Measurements from ENCODE around the gene FBXL13.
A peak's percentile ranks its signal among the peaks of the same experiment; 100 is the strongest.
"Not testable (repeated sequence)": the region's sequence is repeated elsewhere in the genome, so short reads cannot be mapped to it uniquely, and the experiment has no call there.

Gene FBXL13

DNA sequence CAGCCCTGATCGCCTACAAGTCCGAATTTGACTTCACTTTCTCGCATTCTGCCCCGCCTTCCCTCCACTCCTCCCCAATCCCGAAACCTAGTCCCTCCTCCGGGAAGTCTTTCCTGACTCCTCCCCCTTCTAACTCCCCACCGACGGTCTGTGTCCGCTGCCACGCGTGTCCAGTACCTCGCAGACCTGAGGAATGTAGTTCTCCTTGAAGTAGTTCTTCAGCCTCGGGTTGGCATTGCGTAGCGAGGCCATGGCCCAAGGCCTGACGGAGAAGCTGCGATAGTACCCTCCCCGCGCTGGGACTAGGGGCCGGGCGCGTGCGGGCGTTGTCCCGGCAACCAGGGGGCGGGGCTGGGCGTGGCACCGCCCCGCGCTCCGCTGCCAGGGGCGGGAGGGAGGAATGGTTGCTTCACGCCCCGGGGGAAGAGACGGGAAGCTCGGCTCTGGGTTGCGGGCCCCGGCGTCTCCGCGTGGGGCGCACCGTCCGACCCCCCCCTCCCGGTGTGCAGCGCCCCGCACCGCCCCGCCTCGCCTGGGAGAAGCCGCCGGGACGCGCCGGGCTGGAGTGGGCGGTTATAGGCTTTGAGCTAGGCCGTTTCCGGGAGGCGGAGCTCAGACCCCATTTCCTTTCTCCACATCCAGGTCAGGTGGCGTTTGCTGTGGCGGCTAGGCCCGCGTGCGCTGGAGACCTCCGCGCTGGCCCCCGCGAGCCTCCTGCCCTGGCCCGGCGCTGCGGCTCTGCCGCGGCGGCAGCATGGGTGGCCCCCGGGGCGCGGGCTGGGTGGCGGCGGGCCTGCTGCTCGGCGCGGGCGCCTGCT is at the start of gene FBXL13, which contains the start of gene ARMC10:
Gene FBXL13 (minus strand): TSS at position 278 of the 818 bp plus-strand sequence.
Gene ARMC10 (plus strand): TSS at position 622 of the 818 bp plus-strand sequence. CDS start 133 bp downstream, at position 755.
- peak; percentile 90 for DNase-seq (ENCODE audit: low spot score)

DNA sequence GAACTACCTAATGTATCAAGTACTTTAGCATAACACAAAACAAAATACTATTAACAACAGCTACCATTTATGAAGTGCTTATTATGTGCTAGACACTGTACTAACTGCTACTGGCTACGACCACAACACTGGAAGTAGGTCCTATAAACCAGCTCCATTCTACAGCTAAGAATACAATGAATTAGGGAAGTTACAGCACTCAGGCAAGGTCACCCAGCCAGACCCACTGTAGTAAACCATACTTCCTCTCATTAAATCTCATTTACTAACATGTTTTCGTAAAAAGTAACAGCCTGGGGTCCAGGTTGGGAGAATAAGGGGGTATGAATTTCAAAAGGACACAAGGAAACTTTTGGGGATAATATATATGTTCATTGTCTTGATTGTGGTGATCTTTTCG is 48.9 kb upstream of the FBXL13 start:
- DNase-seq (ENCODE audit: low spot score) = no peak

DNA sequence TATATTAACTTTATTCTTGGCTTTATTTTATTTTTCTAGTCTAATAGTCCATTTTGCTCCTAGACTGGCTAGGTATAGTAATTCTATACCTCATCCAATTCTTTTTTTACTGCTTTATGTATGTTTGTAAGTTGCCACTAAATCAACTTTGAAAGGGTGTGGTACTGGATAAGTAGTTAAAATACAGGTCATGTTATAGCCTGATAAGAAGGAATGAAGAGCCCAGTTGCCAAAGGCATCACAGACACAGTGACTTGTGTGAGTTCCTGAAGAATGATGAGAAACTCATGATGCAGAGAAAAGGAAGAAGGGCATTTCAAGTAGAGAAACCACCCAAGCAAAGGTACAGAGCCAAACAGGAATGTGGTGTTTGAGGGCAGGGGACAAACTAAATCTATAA is 47.0 kb upstream of the FBXL13 start:
- DNase-seq (ENCODE audit: low spot score) = no peak

DNA sequence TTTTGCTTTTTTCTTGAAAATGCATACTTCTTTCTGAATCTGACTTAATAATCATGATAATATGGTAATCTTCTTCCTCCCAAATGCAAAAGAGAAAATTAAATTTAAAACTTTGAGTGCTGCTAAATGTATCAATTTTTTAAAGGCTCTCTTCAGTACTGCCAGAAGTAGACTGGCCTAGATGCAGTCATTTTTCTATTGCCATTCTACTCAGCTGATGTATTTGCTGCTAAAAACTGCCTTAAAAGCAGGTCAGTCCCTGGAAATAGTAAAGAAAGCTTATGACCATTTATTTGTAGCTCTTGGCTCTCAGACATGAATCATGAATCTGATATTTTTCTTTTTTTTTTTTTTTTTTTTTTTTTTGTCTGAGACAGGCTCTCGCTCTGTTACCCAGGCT is 45.8 kb upstream of the FBXL13 start:
- peak; percentile 8 for DNase-seq (ENCODE audit: low spot score)

DNA sequence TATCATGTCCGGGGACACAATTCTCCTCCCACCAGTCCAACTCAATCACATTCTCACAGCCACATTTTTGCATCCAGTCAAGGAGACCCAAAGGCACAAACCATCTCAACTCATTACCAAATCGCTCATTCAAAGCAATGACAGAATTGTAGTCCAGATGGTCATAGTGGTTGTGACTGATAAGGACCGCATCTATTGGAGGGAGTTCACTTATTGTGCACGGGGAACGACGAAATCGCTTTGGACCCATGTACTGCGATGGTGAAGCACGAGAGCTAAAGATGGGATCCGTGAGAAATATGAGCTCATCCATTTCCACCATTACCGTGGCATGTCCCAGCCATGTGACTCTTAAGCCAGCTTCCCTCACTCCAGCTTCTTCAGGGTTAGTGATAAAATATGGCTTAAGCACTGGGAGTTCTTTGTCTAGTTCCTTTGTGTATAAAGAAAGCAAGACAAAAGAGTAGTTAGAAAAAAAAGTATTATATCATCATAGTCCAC is 45.2 kb upstream of the FBXL13 start:
- no peak for DNase-seq (ENCODE audit: low spot score)

DNA sequence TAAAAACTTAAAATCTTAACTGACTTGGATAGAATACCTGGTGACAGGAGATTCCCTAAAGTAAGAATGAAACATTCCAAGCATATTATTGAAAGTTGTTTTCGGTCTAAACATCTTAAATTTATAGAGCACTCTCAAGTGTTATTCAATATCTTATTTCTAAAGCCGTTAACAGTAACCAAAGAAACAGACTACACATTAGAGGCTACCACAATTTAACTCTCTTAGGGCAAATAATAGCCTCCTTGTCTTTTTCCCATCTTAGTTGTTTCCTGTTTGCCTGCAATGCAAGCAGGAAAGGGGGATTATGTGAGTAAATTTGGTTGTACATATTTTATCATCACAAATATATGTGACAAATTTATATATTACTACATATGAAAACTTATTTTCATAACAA is 42.9 kb upstream of the FBXL13 start:
- no peak for DNase-seq (ENCODE audit: low spot score)

DNA sequence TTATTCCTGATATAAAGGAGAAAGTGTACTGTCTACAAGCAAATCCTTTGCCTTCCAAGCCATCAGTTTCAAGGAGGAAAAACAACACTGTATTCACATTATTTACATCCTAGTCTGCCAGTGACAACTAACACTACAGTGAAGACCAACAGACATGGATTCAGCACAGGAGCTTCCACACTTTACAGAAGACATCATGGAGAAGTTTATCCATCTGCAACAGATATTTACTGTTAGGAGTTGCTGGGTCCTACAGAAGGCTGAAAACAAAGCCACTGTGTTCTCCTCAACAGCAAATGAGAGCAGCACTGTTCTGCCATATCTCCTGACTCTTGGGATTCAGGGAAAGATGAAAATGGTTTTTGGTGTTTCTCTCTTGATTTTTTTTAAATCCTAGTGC is 42.4 kb upstream of the FBXL13 start:
- no peak for DNase-seq (ENCODE audit: low spot score)

DNA sequence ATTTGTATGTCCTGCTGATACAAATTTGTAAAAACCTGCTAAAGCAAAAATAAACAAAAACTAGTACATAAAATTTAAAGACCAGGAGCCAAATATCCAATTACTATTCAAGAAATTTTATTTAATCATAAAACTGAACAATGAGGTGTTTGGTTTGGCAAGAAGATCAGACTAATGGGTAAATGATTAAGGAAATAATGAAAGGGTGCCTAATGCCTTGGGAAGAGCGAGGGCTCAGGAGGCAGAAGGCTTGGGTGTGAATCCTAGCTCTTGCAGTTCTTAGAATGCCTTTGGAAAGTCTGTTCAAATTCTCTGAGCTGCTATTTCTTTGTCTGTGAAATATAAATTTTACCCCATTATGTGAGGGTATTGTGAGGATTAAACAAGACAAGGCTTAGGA is 41.9 kb upstream of the FBXL13 start:
- DNase-seq (ENCODE audit: low spot score) = no peak

DNA sequence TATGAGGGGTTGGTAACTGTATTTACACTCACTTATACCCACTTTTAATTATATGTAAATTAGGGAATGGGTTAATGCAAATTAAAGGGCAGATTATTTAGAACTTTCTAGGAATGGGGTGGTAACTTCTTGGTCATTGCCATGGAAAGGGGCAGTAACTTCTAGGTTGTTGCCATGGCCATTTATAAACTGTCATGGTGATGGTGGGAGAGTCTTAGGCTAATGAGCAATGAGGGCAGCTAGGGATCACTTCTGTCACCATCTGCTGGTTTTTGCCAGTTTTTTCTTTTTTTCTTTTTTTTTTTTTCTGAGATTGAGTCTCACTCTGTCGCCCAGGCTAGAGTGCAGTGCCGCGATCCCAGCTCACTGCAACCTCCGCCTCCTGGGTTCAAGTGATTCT is 41.2 kb upstream of the FBXL13 start:
- no peak for DNase-seq (ENCODE audit: low spot score)

DNA sequence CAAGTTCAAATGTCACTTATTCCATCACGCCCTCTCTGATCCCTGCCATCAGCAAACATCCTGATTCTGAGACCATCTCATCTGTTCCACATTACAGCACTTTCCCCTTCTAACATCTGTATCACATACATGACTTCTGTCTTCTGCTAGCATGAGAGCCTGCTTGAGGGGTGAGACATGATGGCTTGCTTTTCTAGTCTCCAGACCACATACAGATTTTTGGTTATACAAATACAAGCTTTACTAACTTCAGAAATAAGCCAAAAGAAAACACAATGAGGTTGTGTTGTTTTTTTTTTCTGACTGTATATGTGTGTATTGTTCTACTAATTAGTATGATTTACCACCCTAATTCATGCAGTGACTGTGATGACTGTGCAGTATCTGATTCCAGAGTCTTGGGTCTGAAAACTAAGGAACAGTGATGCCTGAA is 40.0 kb upstream of the FBXL13 start:
- no peak for DNase-seq (ENCODE audit: low spot score)

DNA sequence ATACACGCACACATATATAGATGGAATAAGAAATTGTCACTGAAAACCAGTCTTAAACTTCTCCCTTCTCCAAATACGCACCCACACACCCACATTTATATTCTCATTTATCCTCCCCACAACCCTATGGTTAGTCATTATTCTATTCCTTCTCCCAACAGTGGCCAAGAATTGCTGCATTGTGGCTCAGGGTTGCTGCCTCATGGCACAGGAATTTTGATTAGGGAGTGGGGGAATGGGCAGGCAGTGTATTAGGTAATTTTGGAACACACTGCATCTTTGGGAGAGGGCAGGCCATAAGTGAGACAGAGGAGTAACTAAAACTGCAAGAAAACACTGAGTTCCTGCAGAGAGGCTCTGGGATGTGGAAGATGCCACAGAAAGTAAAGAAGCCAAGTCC is 38.6 kb upstream of the FBXL13 start:
- peak; percentile 44 for DNase-seq (ENCODE audit: low spot score)

DNA sequence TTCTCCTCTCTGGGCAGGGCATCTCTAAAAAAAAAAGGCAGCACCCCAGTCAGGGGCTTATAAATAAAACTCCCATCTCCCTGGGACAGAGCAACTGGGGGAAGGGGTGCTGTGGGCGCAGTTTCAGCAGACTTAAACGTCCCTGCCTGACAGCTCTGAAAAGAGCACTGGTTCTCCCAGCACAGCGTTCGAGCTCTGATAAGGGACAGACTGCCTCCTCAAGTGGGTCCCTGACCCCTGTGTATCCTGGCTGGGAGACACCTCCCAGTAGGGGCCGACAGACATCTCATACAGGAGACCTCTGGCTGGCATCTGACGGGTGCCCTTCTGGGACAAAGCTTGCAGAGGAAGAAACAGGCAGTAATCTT is 32.1 kb upstream of the FBXL13 start:
- not testable (repeated sequence) for DNase-seq (ENCODE audit: low spot score)

DNA sequence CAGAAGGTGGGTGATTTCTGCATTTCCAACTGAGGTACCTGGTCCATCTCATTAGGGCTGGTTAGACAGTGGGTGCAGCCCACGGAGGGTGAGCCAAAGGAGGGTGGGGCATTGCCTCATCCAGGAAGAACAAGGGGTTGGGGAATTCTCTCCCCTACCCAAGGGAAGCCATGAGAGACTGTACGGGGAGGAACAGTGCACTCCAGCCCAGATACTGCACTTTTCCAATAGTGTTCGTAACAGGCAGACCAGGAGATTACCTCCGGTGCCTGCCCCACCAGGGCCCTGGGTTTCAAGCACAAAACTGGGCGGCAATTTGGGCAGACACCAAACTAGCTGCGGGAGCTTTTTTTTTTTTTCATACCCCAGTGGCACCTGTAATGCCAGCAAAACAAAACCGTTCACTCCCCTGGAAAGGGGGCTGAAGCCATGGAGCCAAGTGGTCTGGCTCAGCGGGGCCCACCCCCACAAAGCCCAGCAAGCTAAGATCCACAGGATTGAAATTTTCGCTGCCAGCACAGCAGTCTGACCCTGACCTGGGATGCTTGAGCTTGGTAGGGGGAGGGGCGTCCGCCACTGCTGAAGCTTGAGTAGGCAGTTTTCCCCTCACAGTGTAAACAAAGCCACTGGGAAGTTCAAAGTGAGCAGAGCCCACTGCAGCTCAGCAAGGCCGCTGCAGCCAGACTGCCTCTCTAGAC is 31.6 kb upstream of the FBXL13 start:
- DNase-seq (ENCODE audit: low spot score) = no peak

DNA sequence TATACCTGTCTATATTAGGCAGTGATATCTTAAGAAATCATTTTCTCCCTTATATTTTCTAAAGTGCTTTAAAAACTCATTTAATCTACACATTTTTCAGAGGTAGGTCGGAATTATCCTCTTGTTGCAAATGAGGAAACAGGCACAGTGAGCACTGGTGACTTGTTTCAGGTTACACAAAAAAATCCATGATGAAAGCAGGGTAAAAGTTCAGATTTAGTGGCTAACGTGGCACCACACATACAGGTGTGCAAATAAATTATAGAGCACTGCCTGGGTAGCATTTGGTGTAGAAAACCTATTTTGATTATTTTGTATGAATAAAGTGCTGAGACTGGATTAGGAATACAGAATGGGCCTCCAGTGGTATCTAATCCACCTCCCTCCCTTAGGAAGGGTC is 26.9 kb upstream of the FBXL13 start:
- DNase-seq (ENCODE audit: low spot score) = no peak

DNA sequence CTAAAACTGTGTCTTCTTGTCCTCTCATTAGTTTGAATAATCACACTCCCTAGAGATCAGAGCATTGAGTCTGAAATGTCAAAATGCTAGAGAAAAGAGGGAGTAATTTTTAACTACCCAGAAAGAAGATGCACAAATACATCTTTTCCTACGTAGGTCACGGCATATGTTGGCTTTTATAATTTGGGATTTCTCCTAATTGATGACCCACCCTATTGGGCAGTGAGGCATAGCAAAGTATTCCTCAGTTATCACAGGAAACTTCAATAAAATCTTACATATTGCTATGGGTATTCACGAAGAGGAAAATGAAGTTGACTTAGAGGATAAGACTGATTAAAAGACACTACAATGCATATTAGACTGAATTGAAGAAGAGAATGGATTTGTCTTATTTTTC is 25.8 kb upstream of the FBXL13 start:
- DNase-seq (ENCODE audit: low spot score) = no peak

DNA sequence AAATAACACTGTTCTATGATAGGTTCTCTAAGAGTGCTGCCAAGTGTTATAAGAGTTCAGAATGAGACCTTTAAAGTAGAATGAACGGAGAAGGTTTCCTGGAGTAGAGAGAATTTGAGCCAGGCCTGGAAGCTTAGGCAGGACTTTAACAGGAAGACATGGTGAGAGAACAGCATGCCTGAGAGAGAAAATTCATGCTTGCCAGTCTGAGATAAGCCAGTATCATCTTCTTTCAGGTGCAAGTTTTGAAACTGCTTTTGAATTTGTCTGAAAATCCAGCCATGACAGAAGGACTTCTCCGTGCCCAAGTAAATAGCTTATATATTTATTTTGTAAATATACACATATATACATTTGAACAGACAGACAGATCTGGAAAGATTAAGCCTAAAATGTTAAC is 22.4 kb upstream of the FBXL13 start:
- DNase-seq (ENCODE audit: low spot score) = no peak

DNA sequence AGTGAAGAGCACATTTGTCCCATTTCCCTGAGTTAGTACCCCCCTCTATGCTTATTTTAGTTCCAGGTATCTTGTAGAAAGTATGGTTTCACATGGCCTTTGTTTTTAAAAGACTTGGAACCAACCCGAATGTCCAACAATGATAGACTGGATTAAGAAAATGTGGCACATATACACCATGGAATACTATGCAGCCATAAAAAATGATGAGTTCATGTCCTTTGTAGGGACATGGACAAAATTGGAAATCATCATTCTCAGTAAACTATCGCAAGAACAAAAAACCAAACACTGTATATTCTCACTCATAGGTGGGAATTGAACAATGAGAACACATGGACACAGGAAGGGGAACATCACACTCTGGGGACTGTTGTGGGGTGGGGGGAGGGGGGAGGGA is 21.0 kb upstream of the FBXL13 start:
- DNase-seq (ENCODE audit: low spot score) = not testable (repeated sequence)

DNA sequence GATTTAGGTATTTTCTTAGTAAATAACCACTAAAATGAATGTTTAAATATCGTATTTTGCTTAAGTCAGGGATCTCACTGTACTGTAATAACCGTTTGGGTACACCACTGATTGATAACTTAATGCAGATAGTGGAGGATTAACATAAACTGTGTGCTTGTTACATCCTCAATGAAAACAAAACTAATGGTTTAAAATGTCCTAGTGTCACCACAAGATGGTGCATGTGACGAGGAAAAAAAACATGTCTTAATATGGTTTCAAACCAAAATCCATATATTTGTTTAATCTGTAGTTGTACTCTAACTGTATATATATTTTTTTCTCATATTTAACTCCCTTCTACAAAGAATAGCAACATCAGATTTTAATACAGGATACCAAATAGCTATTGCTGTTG is 19.5 kb upstream of the FBXL13 start:
- DNase-seq (ENCODE audit: low spot score) = no peak

DNA sequence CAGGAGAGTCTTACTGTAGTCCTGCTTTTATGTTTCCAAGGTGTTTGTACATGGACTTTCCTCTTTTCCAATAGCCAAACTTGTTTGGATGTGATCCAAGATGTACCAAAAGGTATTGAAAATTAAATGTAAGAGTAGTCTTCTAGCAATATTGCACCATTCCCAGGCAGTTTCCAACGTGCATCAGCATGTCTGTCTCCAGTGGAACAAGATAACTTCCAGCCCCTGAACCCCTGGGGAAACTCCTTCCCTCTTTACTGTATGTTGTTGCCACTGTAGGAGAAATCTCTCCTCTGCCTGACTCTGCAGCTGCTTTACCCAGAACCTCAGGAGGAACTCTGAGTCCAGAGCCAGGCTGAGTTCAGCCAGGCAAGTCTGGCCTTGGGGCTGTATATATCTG is 18.8 kb upstream of the FBXL13 start:
- no peak for DNase-seq (ENCODE audit: low spot score)

DNA sequence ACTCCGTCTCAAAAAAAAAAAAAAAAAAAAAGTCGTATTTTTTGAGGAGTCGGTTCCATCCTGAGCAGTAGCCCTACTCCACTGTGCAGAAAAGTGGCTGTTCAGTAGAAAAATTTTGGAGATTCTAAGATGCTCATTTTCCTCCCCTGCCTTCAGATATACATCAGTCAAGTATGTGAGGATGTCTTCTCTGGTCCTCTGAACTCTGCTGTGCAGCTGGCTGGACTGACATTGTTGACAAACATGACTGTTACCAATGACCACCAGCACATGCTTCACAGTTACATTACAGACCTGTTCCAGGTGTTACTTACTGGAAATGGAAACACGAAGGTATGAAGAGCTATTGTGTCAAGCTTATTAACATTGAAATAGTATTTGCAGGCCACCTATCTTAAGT is 17.7 kb upstream of the FBXL13 start:
- not testable (repeated sequence) for DNase-seq (ENCODE audit: low spot score)

DNA sequence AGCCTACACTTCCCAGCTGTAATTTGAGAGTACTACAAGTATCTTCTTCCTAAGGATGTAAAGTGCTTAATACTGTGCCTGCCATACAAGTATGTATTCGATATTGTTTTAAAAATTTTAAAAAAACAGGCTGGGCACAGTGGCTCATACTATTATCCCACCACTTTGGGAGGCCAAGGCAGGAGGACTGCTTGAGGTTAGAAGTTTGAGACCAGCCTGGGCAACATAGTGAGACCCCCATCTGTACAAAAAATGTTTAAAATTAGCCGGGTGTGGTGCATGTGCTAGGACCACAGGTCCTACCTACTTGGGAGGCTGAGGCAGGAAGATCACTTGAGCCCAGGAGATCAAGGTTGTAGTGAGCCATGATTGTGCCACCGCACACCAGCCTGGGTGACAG is 8.6 kb upstream of the FBXL13 start:
- no peak for DNase-seq (ENCODE audit: low spot score)

DNA sequence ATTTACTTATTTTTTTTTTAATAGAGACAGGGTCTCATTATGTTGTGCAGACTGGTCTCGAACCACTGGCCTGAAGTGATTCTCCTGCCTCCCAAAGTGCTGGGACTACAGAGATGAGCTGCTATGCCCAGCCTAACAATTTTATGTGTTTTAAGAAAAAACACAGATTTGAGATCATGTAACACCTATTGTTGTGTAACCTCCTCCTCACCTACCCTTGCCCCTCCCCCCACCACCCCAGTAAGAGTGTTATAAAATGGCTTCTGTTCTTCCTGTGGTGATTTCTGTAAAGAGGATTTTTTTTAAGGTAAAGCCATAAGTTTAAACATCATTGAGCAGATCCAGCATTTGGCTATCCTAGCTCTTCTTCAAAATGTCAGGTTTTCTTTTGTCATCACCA is 7.9 kb upstream of the FBXL13 start:
- no peak for DNase-seq (ENCODE audit: low spot score)

DNA sequence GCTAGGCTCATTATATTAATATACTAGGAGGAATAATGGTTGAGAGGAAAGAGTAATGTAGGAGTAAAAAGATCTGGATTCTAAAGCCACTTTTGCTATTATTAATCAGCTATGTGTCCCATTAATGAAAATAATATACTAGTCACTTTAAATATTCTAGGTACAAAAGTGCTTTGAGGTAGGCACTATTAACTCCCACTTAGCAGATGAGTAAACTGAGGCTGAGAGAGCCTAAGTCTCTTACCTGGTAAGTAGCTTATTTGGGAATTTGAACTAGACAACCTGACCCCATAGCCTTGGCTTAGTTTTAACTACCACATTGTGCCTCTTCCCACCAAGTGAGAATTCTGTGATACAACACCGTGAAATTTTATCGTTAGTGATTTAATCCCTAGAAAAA is 6.3 kb upstream of the FBXL13 start:
- no peak for DNase-seq (ENCODE audit: low spot score)

Measured in hepatic stellate cell (primary cell).